HepG2 (cell line): ENCODE measurements around the gene CEACAM16. TPM values are rescaled to one million over a fixed set of nuclear protein-coding genes. Genes with fewer than 3 reads are reported as not detected.

ENCODE experiments used
- FOSL2 ChIP-seq: sonication (generic); formaldehyde crosslinking; IDR thresholded peaks from 2 replicates; pipeline ENCODE4 v1.4.0; 2020; ENCODE audit warnings: missing genetic modification reagents
- HCFC1 ChIP-seq: fragments of 150-350 bp; IDR thresholded peaks from 2 replicates; pipeline ENCODE4 v1.6.1; 2014; ENCODE audit warnings: low read depth, low read length
- NR3C1 ChIP-seq: sonication (generic); formaldehyde crosslinking; IDR thresholded peaks from 2 replicates; pipeline ENCODE4 v1.4.0; 2020; ENCODE audit warnings: missing genetic modification reagents
- RAD21 ChIP-seq: fragments of 450-650 bp; formaldehyde crosslinking; IDR thresholded peaks from 2 replicates; pipeline ENCODE4 v1.5.0; 2020; ENCODE audit warnings: mild to moderate bottlenecking
- RBAK ChIP-seq: sonication (generic); formaldehyde crosslinking; IDR thresholded peaks from 2 replicates; pipeline ENCODE4 v1.5.1; 2020; ENCODE audit warnings: mild to moderate bottlenecking, missing genetic modification reagents
- RBM39 ChIP-seq: fragments of 200-400 bp; formaldehyde crosslinking; IDR thresholded peaks from one replicate; pipeline ENCODE4 v1.6.1; 2018; ENCODE audit warnings: antibody characterized with exemption, mild to moderate bottlenecking, low read depth, low read length; ENCODE audit not compliant: poor library complexity, severe bottlenecking
- REST ChIP-seq, 2 experiments: IDR thresholded peaks; 2 replicates each; pipeline ENCODE4 v1.6.1; 2011 to 2012; ENCODE audit warnings: low read length in 2 of 2, borderline replicate concordance in 1 of 2, low read depth in 1 of 2, mild to moderate bottlenecking in 1 of 2, moderate library complexity in 1 of 2
- SIN3B ChIP-seq: fragments of 150-350 bp; IDR thresholded peaks from 2 replicates; pipeline ENCODE4 v1.6.1; 2014; ENCODE audit warnings: low read length
- TFAP4 ChIP-seq: sonication (generic); IDR thresholded peaks from 2 replicates; pipeline ENCODE4 v1.6.1; 2016; ENCODE audit warnings: low read depth, borderline replicate concordance
- TP53 ChIP-seq: sonication (generic); formaldehyde crosslinking; conservative IDR thresholded peaks from 2 replicates; pipeline ENCODE4 v1.4.0; 2020; ENCODE audit warnings: missing genetic modification reagents
- TRIM24 ChIP-seq: sonication (generic); formaldehyde crosslinking; IDR thresholded peaks from 2 replicates; pipeline ENCODE4 v1.8.0; 2022; ENCODE audit warnings: mild to moderate bottlenecking, missing genetic modification reagents
- ZNF256 ChIP-seq: sonication (generic); formaldehyde crosslinking; conservative IDR thresholded peaks from 2 replicates; pipeline ENCODE4 v1.4.0; 2020; ENCODE audit warnings: missing genetic modification reagents
- ZNF562 ChIP-seq: sonication (generic); formaldehyde crosslinking; IDR thresholded peaks from 2 replicates; pipeline ENCODE4 v1.8.0; 2022; ENCODE audit warnings: missing genetic modification reagents, borderline replicate concordance
- ZNF629 ChIP-seq: sonication (generic); formaldehyde crosslinking; conservative IDR thresholded peaks from 2 replicates; pipeline ENCODE4 v1.5.0; 2020; ENCODE audit warnings: missing genetic modification reagents
- ZNF687 ChIP-seq: sonication (generic); formaldehyde crosslinking; IDR thresholded peaks from 2 replicates; pipeline ENCODE4 v1.5.1; 2020; ENCODE audit warnings: mild to moderate bottlenecking, missing genetic modification reagents, moderate library complexity
- ZNF770 ChIP-seq: sonication (generic); formaldehyde crosslinking; IDR thresholded peaks from 2 replicates; pipeline ENCODE4 v1.5.0; 2020; ENCODE audit warnings: mild to moderate bottlenecking, missing genetic modification reagents
- ZNF839 ChIP-seq: sonication (generic); formaldehyde crosslinking; IDR thresholded peaks from 2 replicates; pipeline ENCODE4 v1.4.0; 2020; ENCODE audit warnings: missing genetic modification reagents, mild to moderate bottlenecking, borderline replicate concordance
- polyA plus RNA-seq, 8 experiments: library from polyadenylated mRNA; depleted of rRNA in 3 of 8; stranded (reverse) in 7 of 8; unstranded in 1 of 8; fragments of >200 nt; fragmentation: Illumina TruSeq in 4 of 8; extraction: Trizol in 4 of 8; gene quantifications; 2 replicates each; pipeline versions ENCODE4 v1.2.1 to v1.2.3, GENCODE V29; 2011 to 2016; ENCODE audit warnings: low read depth in 4 of 8, missing spikeins in 1 of 8, mixed read lengths in 1 of 8; ENCODE audit not compliant: insufficient read depth in 1 of 8
- total RNA-seq, 5 experiments: library from RNA; depleted of rRNA; stranded (reverse); fragments of >200 nt; fragmentation: Illumina TruSeq; extraction: Trizol; gene quantifications; 2 replicates each; pipeline ENCODE4 v1.2.3, GENCODE V29; 2016; ENCODE audit warnings: low read depth in 1 of 5

The CEACAM16 gene
- total and polyA plus RNA-seq, 2 of the 13 experiments (the other 11 are each of a cell fraction or from before 2014, with no cell fraction given), result not detected

- TF ChIP-seq REST (IDR thresholded peaks at IDR 0.05; ENCODE audit: borderline replicate concordance in 1 of 2, low read depth in 1 of 2, low read length in 2 of 2) (peak in 1 of 2 experiments; percentile 19; a peak in 1 of 4 replicates), HCFC1 (no peak), TP53 (CRISPR knock-in tag) (no peak), NR3C1 (CRISPR knock-in tag) (no peak), RBM39 (peak; percentile 82), TRIM24 (CRISPR knock-in tag) (no peak), RAD21 (CRISPR knock-in tag) (no peak), ZNF839 (no peak), ZNF687 (CRISPR knock-in tag) (peak; percentile 67), FOSL2 (peak; percentile 86), SIN3B (no peak), ZNF256 (no peak), ZNF629 (CRISPR knock-in tag) (peak; percentile 99), ZNF562 (CRISPR knock-in tag) (no peak), ZNF770 (CRISPR knock-in tag) (no peak; the same call in 1 of the 2 replicates), TFAP4 (no peak; the same call in 1 of the 2 replicates), RBAK (no peak)
Observed at GRCh38 chr19:44746946-44747738, 48.2 kb downstream of the CEACAM16 start (continued).
